ENCODE data around the gene MARCHF9.
"Not testable (repeated sequence)": the region's sequence is repeated elsewhere in the genome, so short reads cannot be mapped to it uniquely, and the experiment has no call there.

Gene MARCHF9

DNA sequence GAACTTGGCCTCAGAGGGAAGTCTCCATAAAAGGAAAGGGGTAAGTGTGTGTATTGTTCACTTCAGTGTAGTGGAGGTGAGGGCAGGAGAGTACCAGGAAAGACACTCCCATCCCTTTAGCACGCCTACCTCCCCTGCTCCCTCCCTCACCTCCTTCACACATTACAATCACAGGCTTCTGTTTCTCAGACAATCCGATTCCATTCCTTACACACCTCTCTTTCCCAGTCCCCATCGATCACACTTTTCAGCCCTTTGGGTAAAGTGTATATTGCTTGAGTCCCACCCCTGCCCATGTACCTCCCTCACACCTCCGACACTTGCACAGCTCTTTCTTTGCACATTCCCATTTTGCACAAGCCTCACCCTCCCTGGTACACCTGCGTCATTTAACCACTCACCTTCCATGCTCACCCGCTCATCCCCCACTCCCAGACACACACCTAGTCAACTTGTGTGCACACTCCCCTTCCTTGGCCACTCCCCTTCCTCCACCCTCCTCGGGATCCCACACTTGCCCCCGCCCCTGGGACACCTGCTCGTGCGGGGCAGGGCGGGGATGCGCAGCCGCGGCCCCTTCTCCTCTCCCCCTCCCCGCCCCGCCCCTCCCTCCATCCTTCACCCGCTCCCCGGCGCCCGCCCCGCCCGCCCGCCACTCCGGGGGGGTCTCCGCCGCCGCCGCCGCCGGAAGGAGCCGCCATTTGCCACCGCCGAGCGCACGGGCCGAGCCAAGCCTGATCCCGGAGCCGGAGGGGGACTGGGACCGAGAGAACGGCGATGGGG, at the start of gene MARCHF9:
TSS of gene MARCHF9 (plus strand) at position 693 of the 783 bp plus-strand sequence. CDS start 426 bp downstream, outside the sequence.
- DNase-seq: no peak

GRCh38 chr12:57707250-57707649, 47.7 kb upstream of the MARCHF9 start:
- DNase-seq: no peak

DNA sequence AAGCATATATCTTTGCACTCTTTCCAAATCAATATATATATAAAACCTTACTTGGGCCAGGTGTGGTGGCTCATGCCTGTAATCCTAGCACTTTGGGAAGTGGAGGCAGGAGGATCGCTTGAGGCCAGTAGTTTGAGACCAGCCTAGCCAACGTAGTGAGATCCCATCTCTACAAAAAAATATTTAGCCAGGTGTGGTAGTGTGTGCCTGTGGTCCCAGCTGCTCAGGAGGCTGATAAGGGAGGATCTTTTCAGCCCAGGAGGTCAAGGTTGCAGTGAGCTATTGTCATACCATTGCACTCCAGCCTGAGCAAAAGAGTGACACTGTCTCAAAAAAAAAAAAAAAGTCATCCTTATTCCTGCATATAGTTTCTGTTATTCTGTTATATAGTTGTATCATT, 46.6 kb upstream of the MARCHF9 start:
- DNase-seq: no peak

- no peak for DNase-seq
These were observed 42.2 kb upstream of the MARCHF9 start for GRCh38 chr12:57712701-57713100.

GRCh38 chr12:57713209-57713608, 41.7 kb upstream of the MARCHF9 start:
- DNase-seq: no peak

DNA sequence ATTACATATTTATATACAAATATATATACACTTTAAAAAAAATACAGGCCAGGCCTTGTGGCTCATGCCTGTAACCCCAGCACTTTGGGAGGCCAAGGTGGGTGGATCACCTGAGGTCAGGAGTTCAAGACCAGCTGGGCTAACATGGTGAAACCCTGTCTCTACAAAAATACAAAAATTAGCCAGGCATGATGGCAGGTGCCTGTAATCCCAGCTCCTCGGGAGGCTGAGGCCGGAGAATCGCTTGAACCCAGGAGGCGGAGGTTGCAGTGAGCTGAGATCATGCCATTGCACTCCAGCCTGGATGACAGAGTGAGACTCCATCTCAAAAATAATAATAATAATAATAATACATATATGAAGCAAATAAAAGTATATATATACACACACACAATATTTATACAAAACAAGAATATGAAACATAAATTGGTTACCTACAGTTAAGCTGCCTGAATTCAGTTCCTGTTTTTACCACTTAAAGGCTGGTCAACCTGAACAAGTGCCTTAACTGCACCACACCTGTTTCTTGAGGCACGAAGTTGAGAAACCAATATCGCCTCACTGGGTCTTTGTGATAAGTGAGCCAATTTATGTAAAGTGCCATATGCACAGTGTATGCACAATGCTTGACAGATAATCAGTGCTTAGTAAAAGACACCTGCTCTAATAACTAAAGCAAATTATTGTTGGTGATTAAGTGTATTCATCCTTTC, 39.7 kb upstream of the MARCHF9 start:
- not testable (repeated sequence) for DNase-seq

DNA sequence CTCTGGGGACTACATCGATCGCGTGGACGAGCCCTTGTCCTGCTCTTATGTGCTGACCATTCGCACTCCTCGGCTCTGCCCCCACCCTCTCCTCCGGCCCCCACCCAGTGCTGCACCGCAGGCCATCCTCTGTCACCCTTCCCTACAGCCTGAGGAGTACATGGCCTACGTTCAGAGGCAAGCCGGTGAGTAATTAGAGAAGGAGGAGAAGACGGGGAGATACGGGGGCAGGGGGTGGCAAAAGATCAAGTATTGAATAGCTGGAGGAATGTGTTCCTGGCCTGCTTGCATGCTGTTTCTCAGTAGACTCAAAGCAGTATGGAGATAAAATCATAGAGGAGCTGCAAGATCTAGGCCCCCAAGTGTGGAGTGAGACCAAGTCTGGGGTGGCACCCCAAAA, 39.1 kb upstream of the MARCHF9 start:
- DNase-seq: no peak

GRCh38 chr12:57716305-57716704, 38.6 kb upstream of the MARCHF9 start:
- DNase-seq: no peak

DNA sequence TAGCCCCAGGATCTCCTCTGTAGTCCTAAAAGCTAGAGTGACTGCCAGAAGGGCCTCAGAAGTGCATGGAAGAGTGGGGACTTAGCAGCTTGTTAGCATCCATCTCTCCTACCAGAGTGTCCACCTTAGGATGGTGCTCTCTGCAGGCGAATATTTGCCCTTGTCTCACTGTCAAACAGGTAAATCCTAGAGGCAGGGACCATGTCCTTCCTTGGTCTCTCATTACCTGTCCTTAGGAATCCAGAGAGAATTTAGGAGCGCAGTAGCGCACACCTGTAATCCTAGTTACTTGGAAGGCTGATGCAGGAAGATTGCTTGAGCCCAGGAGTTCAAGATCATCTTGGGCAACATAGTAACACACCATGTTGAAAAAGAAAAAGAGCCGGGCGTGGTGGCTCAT, 37.8 kb upstream of the MARCHF9 start:
- no peak for DNase-seq

DNA sequence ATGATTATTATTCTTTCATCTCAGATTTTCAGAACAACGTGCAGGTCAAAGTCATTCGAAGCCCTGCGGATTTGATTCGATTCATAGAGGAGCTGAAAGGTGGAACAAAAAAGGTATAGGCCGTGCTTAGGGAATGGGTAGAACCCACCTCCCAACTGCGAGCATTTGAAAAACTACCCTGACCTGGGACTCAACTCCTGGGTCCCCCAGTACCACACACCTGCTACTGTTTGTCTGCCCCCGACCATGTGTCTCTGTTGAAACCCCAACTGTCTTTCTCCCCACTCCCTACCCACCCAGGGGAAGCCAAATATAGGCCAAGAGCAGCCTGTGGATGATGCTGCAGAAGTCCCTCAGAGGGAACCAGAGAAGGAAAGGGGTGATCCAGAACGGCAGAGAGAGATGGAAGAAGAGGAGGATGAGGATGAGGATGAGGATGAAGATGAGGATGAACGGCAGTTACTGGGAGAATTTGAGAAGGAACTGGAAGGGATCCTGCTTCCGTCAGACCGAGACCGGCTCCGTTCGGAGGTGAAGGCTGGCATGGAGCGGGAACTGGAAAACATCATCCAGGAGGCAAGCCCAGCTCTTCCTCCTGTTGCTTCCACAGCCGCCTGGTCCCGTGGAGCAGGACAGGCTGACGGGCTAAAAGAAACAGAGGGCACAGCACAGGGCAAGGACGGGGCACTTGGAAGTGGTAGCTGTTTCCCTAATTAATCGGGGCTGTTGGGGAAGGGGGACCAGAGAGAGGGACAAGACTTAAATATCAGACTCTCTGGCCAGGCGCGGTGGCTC, 36.9 kb upstream of the MARCHF9 start:
- no peak for DNase-seq

DNA sequence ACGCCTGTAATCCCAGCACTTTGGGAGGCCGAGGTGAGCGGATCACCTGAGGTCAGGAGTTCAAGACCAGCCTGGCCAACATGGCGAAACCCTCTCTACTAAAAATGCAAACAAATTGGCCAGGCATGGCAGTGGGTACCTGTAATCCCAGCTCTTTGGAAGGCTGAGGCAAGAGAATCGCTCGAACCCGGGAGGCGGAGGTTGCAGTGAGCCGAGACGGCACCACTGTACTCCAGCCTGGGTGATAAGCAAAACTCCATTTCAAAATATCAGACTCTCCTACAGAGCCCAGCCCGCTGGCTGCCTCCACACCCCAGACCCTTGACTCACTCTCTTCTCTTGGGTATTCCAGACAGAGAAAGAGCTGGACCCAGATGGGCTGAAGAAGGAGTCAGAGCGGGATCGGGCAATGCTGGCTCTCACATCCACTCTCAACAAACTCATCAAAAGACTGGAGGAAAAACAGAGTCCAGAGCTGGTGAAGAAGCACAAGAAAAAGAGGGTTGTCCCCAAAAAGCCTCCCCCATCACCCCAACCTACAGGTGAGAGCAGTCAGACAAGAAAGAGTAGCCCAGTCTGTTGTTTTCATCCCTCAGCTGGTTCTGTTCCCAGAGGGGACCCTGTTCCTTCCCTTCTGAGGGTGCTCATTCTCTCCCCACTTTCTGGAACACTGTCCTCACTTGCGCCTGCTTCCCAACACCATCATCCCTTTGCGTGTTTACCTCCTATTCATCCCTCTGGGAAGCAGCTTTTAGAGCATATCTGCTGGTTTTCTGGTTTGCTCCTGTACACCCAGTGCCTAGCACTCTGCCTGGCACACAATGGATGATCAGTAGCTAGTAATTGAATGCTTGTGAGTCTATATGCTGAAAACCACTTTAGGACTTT, 36.0 kb upstream of the MARCHF9 start:
- DNase-seq: no peak

DNA sequence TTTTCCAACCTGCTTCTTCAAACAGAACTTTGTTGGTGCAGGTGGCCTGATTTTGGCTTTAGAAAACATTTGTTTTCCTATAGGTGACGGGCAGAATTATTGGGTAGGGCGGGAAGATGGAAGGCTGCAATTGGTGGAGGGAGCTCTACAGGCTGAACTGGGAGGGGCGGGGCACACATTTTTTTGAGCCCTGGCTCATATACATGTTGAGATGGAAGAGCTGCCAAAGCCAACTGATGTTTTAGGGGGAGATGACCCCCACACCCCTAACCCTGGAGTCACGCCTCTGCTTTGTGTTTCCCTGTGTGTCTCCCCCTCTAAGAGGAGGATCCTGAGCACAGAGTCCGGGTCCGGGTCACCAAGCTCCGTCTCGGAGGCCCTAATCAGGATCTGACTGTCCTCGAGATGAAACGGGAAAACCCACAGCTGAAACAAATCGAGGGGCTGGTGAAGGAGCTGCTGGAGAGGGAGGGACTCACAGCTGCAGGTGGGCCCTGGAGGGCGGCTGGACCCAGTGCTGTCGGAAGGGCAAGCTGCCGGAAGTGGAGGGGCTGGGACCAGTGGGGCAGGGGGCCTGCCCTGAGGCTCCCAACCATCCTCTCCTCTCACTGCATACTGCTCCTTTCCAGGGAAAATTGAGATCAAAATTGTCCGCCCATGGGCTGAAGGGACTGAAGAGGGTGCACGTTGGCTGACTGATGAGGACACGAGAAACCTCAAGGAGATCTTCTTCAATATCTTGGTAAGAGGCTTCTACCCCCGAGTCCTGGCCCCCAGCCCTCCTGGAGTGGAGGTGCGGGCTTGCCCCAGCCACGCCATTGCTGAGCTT, 34.9 kb upstream of the MARCHF9 start:
- DNase-seq: no peak

- DNase-seq: no peak
These were observed 34.0 kb upstream of the MARCHF9 start for GRCh38 chr12:57720606-57721595.

DNA sequence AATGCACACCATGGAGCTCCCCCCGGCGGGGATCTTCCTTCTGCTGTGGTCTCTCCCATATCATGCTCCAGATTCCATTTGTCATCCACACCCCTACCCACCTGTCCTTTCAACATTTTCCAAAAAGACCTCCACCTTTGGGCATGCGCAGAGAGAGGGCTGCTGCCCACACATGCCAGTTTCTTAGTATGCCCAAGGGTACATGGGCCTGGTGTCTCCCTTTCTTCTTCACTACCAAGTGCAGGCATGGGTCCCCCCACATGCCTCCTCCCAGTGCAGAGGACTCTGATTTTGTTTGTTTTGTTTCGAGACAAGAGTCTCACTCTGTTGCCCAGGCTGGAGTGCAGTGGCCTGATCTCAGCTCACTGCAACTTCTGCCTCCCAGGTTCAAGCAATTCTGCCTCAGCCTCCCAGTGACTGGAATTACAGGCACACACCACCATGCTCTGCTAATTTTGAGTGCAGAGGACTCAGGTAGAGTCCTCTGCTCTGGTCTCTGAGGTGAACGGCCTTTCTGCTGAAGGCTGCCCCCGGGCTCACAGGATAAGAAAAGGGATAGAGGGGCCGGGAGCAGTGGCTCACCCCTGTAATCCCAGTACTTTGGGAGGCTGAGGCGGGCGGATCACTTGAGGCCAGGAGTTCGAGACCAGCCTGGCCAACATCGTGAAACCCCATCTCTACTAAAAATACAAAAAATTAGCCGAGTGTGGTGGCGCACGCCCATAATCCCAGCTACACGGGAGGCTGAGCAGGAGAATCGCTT, 32.9 kb upstream of the MARCHF9 start:
- DNase-seq: not testable (repeated sequence)

DNA sequence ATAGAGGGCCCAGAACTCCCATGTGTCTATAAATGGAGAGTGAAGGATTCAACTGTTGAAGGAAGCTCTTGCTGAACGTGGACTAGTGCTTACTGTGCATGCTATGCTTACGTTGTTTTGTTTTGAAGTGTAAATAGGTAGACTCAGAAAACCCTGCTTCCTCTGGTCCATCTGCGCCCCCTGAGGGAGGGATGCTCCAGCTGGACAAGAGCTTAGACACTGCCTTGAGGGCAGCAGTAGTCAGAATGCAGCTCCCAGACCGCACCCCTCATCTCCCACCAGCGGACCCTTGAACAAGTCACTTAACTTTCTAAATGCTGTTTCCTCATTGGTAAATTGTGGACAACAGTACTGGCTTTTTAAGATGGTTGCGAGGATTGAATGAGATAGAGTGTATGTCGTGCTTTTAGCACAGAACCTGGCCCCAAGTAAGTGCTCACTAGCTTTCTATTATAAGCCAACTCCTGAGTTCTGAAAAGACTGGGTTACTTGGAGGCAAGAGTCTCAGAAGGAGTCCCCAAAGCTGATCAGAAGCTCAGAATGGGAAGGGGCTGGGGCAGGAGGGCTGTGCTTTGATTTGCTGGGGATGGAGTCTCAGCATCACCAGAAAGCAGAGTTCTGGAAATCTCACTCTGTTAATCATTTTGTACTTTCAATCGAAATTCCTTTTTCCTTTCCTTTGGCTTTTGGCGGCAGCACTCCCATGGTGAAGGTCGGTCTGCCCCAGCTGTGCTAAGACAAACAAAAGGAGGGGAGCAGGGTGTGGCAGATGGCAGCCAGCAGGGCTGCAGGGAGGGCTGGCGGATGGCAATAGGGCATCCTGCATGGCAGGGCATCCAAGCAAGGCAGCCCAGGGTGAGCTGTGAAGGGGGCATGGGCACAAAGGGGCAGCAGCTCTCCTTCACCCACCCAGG, 31.9 kb upstream of the MARCHF9 start:
- no peak for DNase-seq

GRCh38 chr12:57723630-57723962, 31.3 kb upstream of the MARCHF9 start:
- no peak for DNase-seq

DNA sequence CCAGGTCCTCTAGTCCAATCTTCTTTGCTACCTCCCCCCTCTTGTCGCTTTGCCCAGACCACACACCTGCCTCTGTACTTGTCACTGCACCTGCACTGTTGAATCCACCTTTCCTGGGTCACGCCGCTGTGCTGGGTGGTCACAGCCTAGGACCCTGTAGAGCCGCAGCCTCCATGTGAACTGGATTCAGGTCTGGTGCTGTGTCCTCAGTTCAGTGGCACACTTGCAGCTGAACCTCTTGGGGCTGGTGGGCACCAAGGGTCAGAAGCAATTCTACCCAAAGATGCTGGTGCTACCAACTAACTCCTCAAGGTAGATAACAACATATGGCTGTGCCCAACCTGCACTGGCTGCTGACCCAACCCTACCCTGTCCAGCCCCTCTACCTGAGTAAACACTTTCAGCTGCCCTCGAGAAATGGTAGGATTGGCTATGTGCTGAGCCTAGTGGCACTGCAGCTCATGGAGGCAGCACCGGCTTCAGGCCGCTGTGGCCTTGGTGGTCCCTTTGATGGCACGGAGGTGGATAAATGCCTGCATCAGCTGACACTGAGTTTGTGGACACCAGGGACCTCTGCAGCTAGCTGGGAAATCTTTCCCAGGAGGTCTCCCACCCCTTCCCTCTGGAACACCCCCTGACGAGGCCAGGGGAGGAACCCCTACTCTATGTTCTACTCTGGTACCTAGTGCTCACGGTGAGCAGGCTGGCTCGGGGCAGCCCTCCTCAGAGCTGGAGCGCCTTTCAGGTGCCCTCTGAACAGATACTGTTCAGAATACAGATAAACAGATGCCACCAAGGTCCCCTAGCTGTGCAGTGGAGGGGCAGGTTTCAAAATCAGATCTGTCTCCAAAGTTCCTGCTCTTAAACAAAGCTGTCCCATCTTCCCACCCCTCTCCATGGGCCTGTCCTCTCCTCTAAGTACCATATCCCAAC, 30.6 kb upstream of the MARCHF9 start:
- no peak for DNase-seq

All from fibroblast of upper back skin (primary cell).